ENCODE results near the gene CXCL14.

DNA sequence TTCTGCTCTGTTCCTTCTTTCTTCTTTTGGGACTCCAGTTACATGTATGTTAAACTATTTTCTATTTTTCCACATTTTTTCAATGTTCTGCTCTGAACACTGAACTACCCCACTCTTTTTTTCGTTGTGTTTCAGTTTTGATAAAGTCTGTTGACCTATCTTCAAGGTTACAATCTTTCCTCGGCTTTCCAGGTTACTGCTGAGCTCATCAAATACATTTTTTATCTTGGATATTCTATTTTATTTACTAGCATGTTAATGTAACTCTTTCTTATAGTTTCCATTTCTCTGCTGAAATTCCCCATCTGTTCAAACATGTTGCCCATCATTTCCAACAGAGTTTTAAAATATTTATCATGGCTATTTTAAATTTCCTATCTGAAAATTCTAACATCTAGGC is 56.8 kb downstream of the CXCL14 start:
- TF ChIP-seq, protein P1, sequence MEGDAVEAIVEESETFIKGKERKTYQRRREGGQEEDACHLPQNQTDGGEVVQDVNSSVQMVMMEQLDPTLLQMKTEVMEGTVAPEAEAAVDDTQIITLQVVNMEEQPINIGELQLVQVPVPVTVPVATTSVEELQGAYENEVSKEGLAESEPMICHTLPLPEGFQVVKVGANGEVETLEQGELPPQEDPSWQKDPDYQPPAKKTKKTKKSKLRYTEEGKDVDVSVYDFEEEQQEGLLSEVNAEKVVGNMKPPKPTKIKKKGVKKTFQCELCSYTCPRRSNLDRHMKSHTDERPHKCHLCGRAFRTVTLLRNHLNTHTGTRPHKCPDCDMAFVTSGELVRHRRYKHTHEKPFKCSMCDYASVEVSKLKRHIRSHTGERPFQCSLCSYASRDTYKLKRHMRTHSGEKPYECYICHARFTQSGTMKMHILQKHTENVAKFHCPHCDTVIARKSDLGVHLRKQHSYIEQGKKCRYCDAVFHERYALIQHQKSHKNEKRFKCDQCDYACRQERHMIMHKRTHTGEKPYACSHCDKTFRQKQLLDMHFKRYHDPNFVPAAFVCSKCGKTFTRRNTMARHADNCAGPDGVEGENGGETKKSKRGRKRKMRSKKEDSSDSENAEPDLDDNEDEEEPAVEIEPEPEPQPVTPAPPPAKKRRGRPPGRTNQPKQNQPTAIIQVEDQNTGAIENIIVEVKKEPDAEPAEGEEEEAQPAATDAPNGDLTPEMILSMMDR (IDR thresholded peaks at IDR 0.05; ENCODE audit: low read length), result no peak
- no peak for TF ChIP-seq EZH2 (optimal IDR thresholded peaks at IDR 0.05; ENCODE audit: low read depth, low read length)

Measured in MM.1S (cell line).